CD8-positive, alpha-beta memory T cell (primary cell): ENCODE measurements around the gene PRDM5. TPM values are rescaled to one million over a fixed set of nuclear protein-coding genes. Genes with fewer than 3 reads are reported as not detected.
A peak's percentile ranks its signal among the peaks of the same experiment; 100 is the strongest.

ENCODE experiments used
- CTCF ChIA-PET: fragments of 350-600 bp; sonication (Branson Sonifier 250); formaldehyde crosslinking; loops from one replicate; lab custom pipeline; 2021; ENCODE audit warnings: antibody characterized with exemption; lab: Charles Lee
- POLR2A ChIA-PET: fragments of 350-600 bp; sonication (Branson Sonifier 250); formaldehyde crosslinking; loops from one replicate; lab custom pipeline; 2021; ENCODE audit warnings: antibody characterized with exemption; lab: Charles Lee
- DNase-seq, 5 donors: peaks; one replicate each; pipeline versions ENCODE4 v3.0.0 to v3.0.0-alpha.2; 2020 to 2022; ENCODE audit warnings: mixed read lengths in 1 of 5
- H3K27ac ChIP-seq: one replicate; pipeline ENCODE4 v1.7.0; 2013; ENCODE audit warnings: low read depth, mild to moderate bottlenecking, low read length, moderate library complexity
- H3K27me3 ChIP-seq: 2 replicates; pipeline ENCODE4 v1.7.0; 2013; ENCODE audit warnings: low read length, mild to moderate bottlenecking; ENCODE audit not compliant: insufficient read depth, poor library complexity, severe bottlenecking
- H3K36me3 ChIP-seq: 2 replicates; pipeline ENCODE4 v1.7.0; 2013; ENCODE audit warnings: mild to moderate bottlenecking, low read length, moderate library complexity; ENCODE audit not compliant: insufficient read depth
- H3K4me1 ChIP-seq: 2 replicates; pipeline ENCODE4 v1.7.0; 2013; ENCODE audit warnings: mild to moderate bottlenecking, low read length, moderate library complexity; ENCODE audit not compliant: insufficient read depth
- H3K4me3 ChIP-seq: 2 replicates; pipeline ENCODE4 v1.7.0; 2013; ENCODE audit warnings: mild to moderate bottlenecking, low read length
- H3K9me3 ChIP-seq: 2 replicates; pipeline ENCODE4 v1.7.0; 2013; ENCODE audit warnings: mild to moderate bottlenecking, low read length
- H3K27ac Mint-ChIP-seq, 8 donors: one replicate each; pipeline ENCODE4 v1.8.0; 2020 to 2021; ENCODE audit warnings: mixed read lengths in 8 of 8, mild to moderate bottlenecking in 6 of 8, inconsistent platforms in 3 of 8, moderate library complexity in 3 of 8
- H3K27me3 Mint-ChIP-seq, 2 donors: one replicate each; pipeline ENCODE4 v1.8.0; 2020 to 2021; ENCODE audit warnings: mixed read lengths in 2 of 2, mild to moderate bottlenecking in 1 of 2, moderate library complexity in 1 of 2
- H3K36me3 Mint-ChIP-seq, 3 donors: one replicate each; pipeline ENCODE4 v1.8.0; 2020 to 2021; ENCODE audit warnings: mixed read lengths in 3 of 3, inconsistent platforms in 1 of 3, mild to moderate bottlenecking in 1 of 3
- H3K4me1 Mint-ChIP-seq, 3 donors: one replicate each; pipeline ENCODE4 v1.8.0; 2020 to 2021; ENCODE audit warnings: mixed read lengths in 3 of 3, inconsistent platforms in 1 of 3, mild to moderate bottlenecking in 1 of 3
- H3K4me3 Mint-ChIP-seq, 7 donors: one replicate each; pipeline ENCODE4 v1.8.0; 2020 to 2021; ENCODE audit warnings: mixed read lengths in 7 of 7, mild to moderate bottlenecking in 6 of 7, moderate library complexity in 4 of 7, inconsistent platforms in 2 of 7
- H3K9me3 Mint-ChIP-seq, 5 donors: one replicate each; pipeline ENCODE4 v1.8.0; 2020 to 2022; ENCODE audit warnings: mixed read lengths in 5 of 5, mild to moderate bottlenecking in 3 of 5, moderate library complexity in 2 of 5, inconsistent platforms in 1 of 5
- polyA plus RNA-seq: library from polyadenylated mRNA; unstranded; fragments of 300-500 nt; fragmentation: Illumina TruSeq; gene quantifications from one replicate; pipeline ENCODE4 v1.2.3, GENCODE V29; 2021
- total RNA-seq, 2 experiments: library from RNA; stranded (reverse); gene quantifications; one replicate each; pipeline ENCODE4 v1.2.3, GENCODE V29; 2021

Gene PRDM5
- total and polyA plus RNA-seq, 3 experiments from 2014 or later = 0.08 to 0.63 (median 0.24) TPM

DNA sequence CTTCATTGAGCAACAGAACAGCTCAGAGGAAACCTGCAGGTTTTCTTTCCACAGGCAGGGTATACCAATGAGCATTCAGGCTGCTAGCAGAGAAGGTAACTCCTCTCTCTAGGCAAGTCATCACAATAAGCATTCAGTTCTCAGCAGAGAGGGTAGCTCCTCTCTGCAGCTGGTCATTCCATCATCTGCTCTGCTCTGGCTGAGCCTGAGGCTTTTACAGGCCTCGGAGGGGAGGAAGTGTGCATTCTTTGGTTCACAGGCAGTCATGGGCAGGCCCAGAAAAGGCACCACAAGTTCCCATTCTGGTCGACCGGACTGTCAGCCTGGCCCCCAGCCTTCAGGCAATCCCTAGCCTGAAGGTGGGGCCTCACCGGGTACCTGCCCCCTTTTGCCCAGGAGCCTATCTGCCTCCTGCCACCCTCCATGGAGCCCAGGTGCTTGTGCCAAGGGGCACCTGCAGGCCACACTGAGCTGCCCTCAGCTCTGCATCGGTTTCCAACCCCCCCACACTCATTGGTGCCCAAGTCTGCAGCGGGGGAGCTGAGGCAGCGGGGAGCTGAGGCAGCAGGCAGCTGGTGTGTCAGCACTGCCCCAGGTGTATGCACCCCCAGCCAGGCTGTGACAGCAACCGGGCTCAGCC, 83.1 kb downstream of the PRDM5 start:
- H3K4me1 Mint-ChIP-seq = peaks cover 2 to 15% (median 4%) of the 10 kb centered on the region in 3 donors
- H3K4me1 ChIP-seq = no peaks in the 10 kb centered on the region
- ChIA-PET POLR2A (no interaction called here), CTCF (no interaction called here)
- no peaks in the 10 kb centered on the region for H3K36me3 Mint-ChIP-seq
- H3K27ac Mint-ChIP-seq = no peak overlapping the region
- DNase-seq = no peak
- no peaks in the 10 kb centered on the region for H3K9me3 ChIP-seq
- H3K27me3 Mint-ChIP-seq = peaks cover 0 to 3% of the 10 kb centered on the region in 2 donors
- H3K27ac ChIP-seq = no peak overlapping the region
- H3K9me3 Mint-ChIP-seq = peaks cover 0 to 7% (median 2%) of the 10 kb centered on the region in 5 donors
- H3K4me3 ChIP-seq = no peak overlapping the region
- H3K4me3 Mint-ChIP-seq = no peak overlapping the region
- no peaks in the 10 kb centered on the region for H3K27me3 ChIP-seq
- H3K36me3 ChIP-seq = no peaks in the 10 kb centered on the region

DNA sequence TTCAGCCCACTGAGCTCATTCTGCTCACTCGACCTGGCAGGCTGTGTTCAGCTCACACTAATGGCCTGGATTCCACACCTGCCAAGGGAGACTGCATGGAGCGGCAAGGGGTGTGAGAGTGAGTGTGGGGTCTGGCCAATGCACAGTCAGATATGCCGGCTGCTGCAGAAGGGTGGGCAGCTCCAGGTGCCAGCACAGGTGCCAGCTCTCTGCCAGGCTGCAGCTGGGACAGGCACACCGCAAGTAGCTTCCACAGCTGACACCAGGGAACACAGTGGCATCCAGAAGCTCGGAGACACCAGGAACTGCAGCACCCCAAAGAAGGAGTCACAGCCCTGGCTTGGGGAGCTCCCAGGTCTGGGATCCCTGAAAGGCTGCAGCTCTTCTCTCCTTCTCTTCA, 83.7 kb downstream of the PRDM5 start:
- ChIA-PET POLR2A (no interaction called here), CTCF (no interaction called here)
- Mint-ChIP-seq H3K27me3 (peaks cover 0 to 3% of the 10 kb centered on the region in 2 donors), H3K36me3 (no peaks in the 10 kb centered on the region), H3K4me3 (peak overlapping the region in 1 of 7 donors; percentile 11), H3K4me1 (peaks cover 0 to 8% (median 0%) of the 10 kb centered on the region in 3 donors), H3K27ac (no peak overlapping the region), H3K9me3 (peaks cover 0 to 7% (median 3%) of the 10 kb centered on the region in 5 donors)
- H3K4me1 ChIP-seq = no peaks in the 10 kb centered on the region
- H3K27me3 ChIP-seq = no peaks in the 10 kb centered on the region
- no peak for DNase-seq
- H3K27ac ChIP-seq = no peak overlapping the region
- H3K4me3 ChIP-seq = no peak overlapping the region
- no peaks in the 10 kb centered on the region for H3K9me3 ChIP-seq
- no peaks in the 10 kb centered on the region for H3K36me3 ChIP-seq

DNA sequence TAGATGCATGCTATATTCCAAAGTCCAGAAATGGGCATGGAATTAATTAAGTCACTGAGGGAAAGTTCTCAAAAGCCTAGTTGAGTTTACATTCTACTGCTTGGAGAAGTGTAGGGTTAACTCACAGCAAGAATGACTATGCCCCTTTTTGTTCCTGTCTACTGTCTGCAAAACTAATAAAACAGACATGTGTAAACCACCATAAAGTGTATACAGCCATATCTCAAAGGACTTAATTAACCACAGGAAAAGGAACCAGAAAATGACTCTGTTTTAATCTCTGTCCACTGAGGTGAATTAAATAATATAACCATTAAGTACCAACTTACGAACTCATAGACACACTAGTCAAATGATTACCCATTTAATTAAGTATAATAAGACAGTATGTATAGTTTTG, 84.9 kb downstream of the PRDM5 start:
- no peak for DNase-seq
- Histone ChIP-seq H3K4me3 (no peak overlapping the region), H3K27me3 (no peaks in the 10 kb centered on the region), H3K36me3 (no peaks in the 10 kb centered on the region), H3K4me1 (no peaks in the 10 kb centered on the region), H3K9me3 (no peaks in the 10 kb centered on the region), H3K27ac (no peak overlapping the region)
- Mint-ChIP-seq H3K4me1 (peaks cover 0 to 7% (median 0%) of the 10 kb centered on the region in 3 donors), H3K27ac (no peak overlapping the region), H3K36me3 (no peaks in the 10 kb centered on the region), H3K4me3 (no peak overlapping the region), H3K9me3 (peaks cover 0 to 7% (median 4%) of the 10 kb centered on the region in 5 donors), H3K27me3 (peaks cover 0 to 3% of the 10 kb centered on the region in 2 donors)
- CTCF ChIA-PET = no interaction called here
- POLR2A ChIA-PET = no interaction called here

DNA sequence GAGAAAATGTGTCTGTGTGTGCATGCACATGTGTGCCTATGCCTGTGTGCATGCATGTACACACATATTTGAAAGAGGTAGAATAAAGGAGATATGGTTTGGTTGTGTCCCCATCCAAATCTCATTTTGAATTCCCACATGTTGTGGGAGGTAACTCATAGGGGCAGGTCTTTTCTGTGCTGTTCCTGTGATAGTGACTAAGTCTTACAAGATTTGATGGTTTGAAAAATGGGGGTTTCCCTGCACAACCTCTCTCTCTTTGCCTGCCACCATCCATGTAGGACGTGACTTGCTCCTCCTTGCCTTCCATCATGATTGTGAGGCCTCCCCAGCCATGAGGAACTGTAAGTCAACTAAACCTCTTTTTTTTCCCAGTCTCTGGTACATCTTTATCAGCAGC, 87.2 kb downstream of the PRDM5 start:
- Histone ChIP-seq H3K27me3 (no peaks in the 10 kb centered on the region), H3K4me3 (no peak overlapping the region), H3K9me3 (no peaks in the 10 kb centered on the region), H3K4me1 (no peaks in the 10 kb centered on the region), H3K36me3 (no peaks in the 10 kb centered on the region), H3K27ac (no peak overlapping the region)
- H3K4me1 Mint-ChIP-seq = no peaks in the 10 kb centered on the region
- H3K4me3 Mint-ChIP-seq = no peak overlapping the region
- H3K27ac Mint-ChIP-seq = no peak overlapping the region
- H3K9me3 Mint-ChIP-seq = peaks cover 0 to 7% (median 4%) of the 10 kb centered on the region in 5 donors
- POLR2A ChIA-PET = no interaction called here
- no peak for DNase-seq
- no peaks in the 10 kb centered on the region for H3K36me3 Mint-ChIP-seq
- peaks cover 0 to 3% of the 10 kb centered on the region in 2 donors for H3K27me3 Mint-ChIP-seq
- CTCF ChIA-PET = no interaction called here

DNA sequence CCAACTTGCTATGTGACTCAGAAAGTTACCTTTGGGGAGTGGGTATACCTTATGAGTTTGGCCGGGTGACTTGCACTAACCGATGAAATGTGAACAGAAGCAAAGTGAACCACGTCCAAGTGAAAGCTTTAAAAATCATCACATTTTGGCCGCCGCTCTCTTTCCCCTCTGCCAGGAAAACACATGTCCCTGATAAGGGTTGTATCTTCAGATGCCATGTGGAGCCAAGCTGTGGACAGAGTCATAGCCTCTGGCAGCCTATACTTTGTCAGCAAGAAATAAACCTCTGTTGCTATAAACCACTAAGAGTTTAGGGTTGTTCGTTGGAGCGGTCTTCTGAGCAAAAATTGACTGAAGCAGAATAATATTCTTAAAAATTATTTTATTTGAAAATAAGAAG, 92.3 kb downstream of the PRDM5 start:
- Histone ChIP-seq H3K27ac (no peak overlapping the region), H3K36me3 (no peaks in the 10 kb centered on the region), H3K9me3 (no peaks in the 10 kb centered on the region), H3K4me3 (no peak overlapping the region), H3K4me1 (no peaks in the 10 kb centered on the region), H3K27me3 (no peaks in the 10 kb centered on the region)
- H3K9me3 Mint-ChIP-seq = peaks cover 0 to 7% (median 4%) of the 10 kb centered on the region in 5 donors
- ChIA-PET POLR2A (no interaction called here), CTCF (interaction anchor here (0.6 kb wide), 1 partner anchor 88 kb away, joined by 4 read pairs; no protein-coding TSS in a partner anchor)
- DNase-seq = no peak
- H3K4me1 Mint-ChIP-seq = no peaks in the 10 kb centered on the region
- H3K4me3 Mint-ChIP-seq = no peak overlapping the region
- H3K27ac Mint-ChIP-seq = no peak overlapping the region
- H3K27me3 Mint-ChIP-seq = peaks cover 0 to 2% of the 10 kb centered on the region in 2 donors
- H3K36me3 Mint-ChIP-seq = no peaks in the 10 kb centered on the region

DNA sequence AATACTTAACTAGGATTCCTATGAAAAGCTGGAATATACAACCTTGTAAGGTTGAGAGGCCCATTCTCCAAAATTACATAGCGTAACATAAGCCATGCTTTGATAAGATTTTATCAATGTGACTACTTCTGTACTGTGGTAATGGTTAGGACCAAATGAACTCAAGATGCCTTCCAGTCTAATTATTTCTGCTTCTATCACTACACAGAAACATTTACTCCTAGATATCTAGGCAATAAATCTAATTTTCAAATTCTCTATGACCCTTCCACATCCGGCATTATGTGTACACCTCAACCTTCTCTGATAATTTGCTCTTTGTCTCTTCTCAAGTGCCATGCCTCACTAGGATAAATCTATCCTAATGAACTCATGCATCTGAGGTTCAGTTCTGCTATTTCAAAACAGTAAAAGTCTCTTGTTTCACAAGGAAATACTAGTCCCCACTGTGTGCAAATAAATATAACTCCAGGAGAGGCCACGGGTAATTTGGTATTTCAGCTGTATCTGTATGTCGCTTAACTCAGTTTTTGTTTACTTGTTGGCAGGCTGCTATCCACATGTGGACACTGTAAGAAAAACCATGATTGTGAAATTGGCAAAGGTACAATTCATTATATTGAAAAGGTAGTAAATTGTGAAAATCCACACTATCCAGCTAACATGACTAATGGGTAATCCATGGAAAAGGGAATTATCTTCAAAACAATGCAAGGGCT, 93.3 kb downstream of the PRDM5 start:
- Histone ChIP-seq H3K27ac (no peak overlapping the region), H3K9me3 (no peaks in the 10 kb centered on the region), H3K4me1 (no peaks in the 10 kb centered on the region), H3K36me3 (no peaks in the 10 kb centered on the region), H3K27me3 (no peaks in the 10 kb centered on the region), H3K4me3 (no peak overlapping the region)
- Mint-ChIP-seq H3K27ac (no peak overlapping the region), H3K9me3 (peaks cover 0 to 3% (median 0%) of the 10 kb centered on the region in 5 donors), H3K4me3 (no peak overlapping the region), H3K27me3 (peaks cover 0 to 2% of the 10 kb centered on the region in 2 donors), H3K4me1 (no peaks in the 10 kb centered on the region), H3K36me3 (no peaks in the 10 kb centered on the region)
- no peak for DNase-seq
- ChIA-PET POLR2A (no interaction called here), CTCF (no interaction called here)

DNA sequence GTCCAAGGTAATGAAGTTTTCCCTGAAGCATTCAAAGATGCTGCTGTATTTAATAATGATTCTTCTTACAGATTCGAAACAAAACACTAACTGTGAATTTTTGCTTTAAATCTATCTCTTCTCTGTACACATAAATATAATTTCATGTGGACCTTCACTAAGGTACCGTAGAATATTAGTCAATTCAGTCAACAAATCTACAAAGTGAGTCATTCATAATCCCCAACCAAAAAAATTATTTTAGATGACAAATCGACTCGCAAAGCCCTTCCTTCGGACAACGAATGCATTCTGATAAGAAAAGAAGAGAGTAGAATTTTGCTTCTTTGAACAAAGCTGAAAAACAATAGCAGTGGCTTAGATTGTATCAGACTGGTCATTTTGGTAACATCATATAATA, 95.7 kb downstream of the PRDM5 start:
- no peaks in the 10 kb centered on the region for H3K4me1 Mint-ChIP-seq
- Histone ChIP-seq H3K27me3 (no peaks in the 10 kb centered on the region), H3K27ac (no peak overlapping the region), H3K4me1 (no peaks in the 10 kb centered on the region), H3K9me3 (no peaks in the 10 kb centered on the region), H3K36me3 (no peaks in the 10 kb centered on the region), H3K4me3 (no peak overlapping the region)
- ChIA-PET CTCF (no interaction called here), POLR2A (no interaction called here)
- no peaks in the 10 kb centered on the region for H3K9me3 Mint-ChIP-seq
- no peaks in the 10 kb centered on the region for H3K36me3 Mint-ChIP-seq
- H3K4me3 Mint-ChIP-seq = no peak overlapping the region
- H3K27ac Mint-ChIP-seq = no peak overlapping the region
- H3K27me3 Mint-ChIP-seq = peaks cover 0 to 2% of the 10 kb centered on the region in 2 donors
- DNase-seq = no peak

DNA sequence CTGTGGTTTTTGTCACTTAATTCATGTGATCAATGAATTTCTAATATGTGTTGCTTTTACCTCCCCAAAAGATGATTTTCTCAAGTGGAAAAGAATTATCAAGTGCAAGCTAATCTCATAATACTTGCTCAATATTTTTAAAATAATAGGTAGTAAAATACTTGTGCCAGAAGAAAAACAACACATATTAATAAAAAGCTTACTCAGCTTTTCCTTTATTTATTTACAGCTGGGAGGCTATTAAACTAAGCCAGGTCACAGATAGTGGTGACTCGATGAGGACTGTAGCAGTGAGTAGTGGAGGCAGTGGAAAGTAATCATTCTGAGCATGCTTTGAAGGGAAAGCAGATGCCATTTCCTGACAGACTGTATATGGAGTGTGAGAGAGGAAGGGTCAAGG, 96.1 kb downstream of the PRDM5 start:
- Mint-ChIP-seq H3K4me1 (no peaks in the 10 kb centered on the region), H3K27ac (no peak overlapping the region), H3K27me3 (peaks cover 0 to 2% of the 10 kb centered on the region in 2 donors), H3K9me3 (no peaks in the 10 kb centered on the region), H3K4me3 (no peak overlapping the region), H3K36me3 (no peaks in the 10 kb centered on the region)
- H3K9me3 ChIP-seq = no peaks in the 10 kb centered on the region
- H3K36me3 ChIP-seq = no peaks in the 10 kb centered on the region
- H3K4me1 ChIP-seq = no peaks in the 10 kb centered on the region
- no peak overlapping the region for H3K4me3 ChIP-seq
- POLR2A ChIA-PET = no interaction called here
- no peak for DNase-seq
- no peaks in the 10 kb centered on the region for H3K27me3 ChIP-seq
- no peak overlapping the region for H3K27ac ChIP-seq
- CTCF ChIA-PET = no interaction called here
